Vagina (tissue), 2 donors: ENCODE measurements around the gene MTNR1B. TPM values are rescaled to one million over a fixed set of nuclear protein-coding genes. Genes with fewer than 3 reads are reported as not detected.
A peak's percentile ranks its signal among the peaks of the same experiment; 100 is the strongest.

ENCODE experiments used
- DNase-seq, 2 donors: peaks; one replicate each; pipeline ENCODE4 v3.0.0-alpha.2; 2017; ENCODE audit errors: extremely low spot score in 2 of 2
- H3K27ac ChIP-seq: fragments of 200-600 bp; sonication (generic); one replicate; pipeline ENCODE4 v1.5.1; 2019
- H3K27me3 ChIP-seq: fragments of 200-600 bp; sonication (generic); one replicate; pipeline ENCODE4 v1.5.1; 2019
- H3K36me3 ChIP-seq, 2 donors: fragments of 200-600 bp; sonication (generic); one replicate each; pipeline ENCODE4 v1.5.1; 2017 to 2019
- H3K4me1 ChIP-seq: fragments of 200-600 bp; sonication (generic); one replicate; pipeline ENCODE4 v1.5.1; 2019
- H3K4me3 ChIP-seq, 2 donors: fragments of 200-600 bp; sonication (generic); 1 replicate in 1 of 2; 2 replicates in 1 of 2; pipeline ENCODE4 v1.5.1; 2016 to 2019
- H3K9me3 ChIP-seq: fragments of 200-600 bp; sonication (generic); one replicate; pipeline ENCODE4 v1.5.1; 2019
- POLR2A ChIP-seq, 2 donors: fragments of 450-650 bp; IDR thresholded peaks; one replicate each; pipeline ENCODE4 v1.6.1; 2017; ENCODE audit warnings: antibody characterized with exemption in 2 of 2, mild to moderate bottlenecking in 2 of 2, moderate library complexity in 2 of 2
- POLR2AphosphoS5 ChIP-seq, 2 donors: sonication (generic); formaldehyde crosslinking; IDR thresholded peaks; one replicate each; pipeline ENCODE4 v1.9.0; 2017; ENCODE audit warnings: antibody characterized with exemption in 2 of 2, mild to moderate bottlenecking in 2 of 2, low read depth in 1 of 2; ENCODE audit not compliant: insufficient read depth in 1 of 2
- intact Hi-C: fragments of 100-400 bp; cut with DNase I; formaldehyde crosslinking; loops from one replicate; pipeline ENCODE4 v1.15.1; 2023
- total RNA-seq: library from RNA; depleted of rRNA; stranded (reverse); fragments of >200 nt; gene quantifications from one replicate; pipeline ENCODE4 v1.2.3, GENCODE V29; 2016
- TF ChIP-seq, protein P1 (sequence below), 3 experiments: fragments of 450-650 bp in 2 of 3; fragments of 200-600 bp in 1 of 3; sonication (generic) in 1 of 3; IDR thresholded peaks; one replicate each; pipeline ENCODE4 v1.5.1; 2017 to 2019; ENCODE audit warnings: antibody characterized with exemption in 3 of 3, mild to moderate bottlenecking in 2 of 3, moderate library complexity in 2 of 3

Gene MTNR1B
- total RNA-seq, 1 donor from 2014 or later = not detected

DNA sequence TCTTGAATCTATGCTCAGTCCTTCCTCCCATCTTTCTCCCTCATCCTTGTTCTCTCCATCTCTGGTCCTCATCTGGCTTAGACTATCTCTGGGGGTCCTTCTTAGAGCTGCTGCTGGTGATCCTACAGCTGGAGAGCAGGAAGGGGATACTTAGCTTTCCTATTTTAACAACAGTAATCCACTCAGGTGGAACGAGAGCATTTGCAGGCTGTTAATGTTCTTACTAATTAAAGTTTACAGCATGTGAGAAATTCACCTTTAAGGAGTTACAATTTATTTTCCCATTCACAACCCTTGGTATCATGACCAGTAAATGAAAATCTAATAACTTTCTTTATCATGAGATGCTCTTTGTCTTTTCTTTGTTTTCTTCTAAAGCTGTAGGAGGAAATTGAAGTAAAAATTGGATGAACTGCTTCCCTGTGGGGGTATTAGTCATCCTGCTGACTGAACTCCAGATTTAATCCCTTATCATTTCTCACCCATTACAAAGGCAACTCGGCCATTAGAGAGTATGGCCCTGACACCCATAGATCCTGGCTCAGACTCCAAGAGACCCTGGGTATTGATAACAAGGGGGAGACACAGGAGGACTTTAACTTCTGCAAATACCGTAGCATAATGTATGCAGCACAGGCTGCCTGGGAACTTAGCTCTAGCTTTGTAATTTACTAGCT lies 37.6 kb upstream of the MTNR1B start:
- Histone ChIP-seq H3K36me3 (no peaks in the 10 kb centered on the region), H3K4me1 (no peaks in the 10 kb centered on the region), H3K27ac (no peak overlapping the region), H3K27me3 (no peaks in the 10 kb centered on the region), H3K9me3 (no peaks in the 10 kb centered on the region), H3K4me3 (no peak overlapping the region)
- intact Hi-C loops = no loop called here
- TF ChIP-seq POLR2A (IDR thresholded peaks at IDR 0.05) = no peak
- TF ChIP-seq POLR2AphosphoS5 (IDR thresholded peaks at IDR 0.05; ENCODE audit: insufficient read depth in 1 of 2, low read depth in 1 of 2) = no peak
- TF ChIP-seq, protein P1, sequence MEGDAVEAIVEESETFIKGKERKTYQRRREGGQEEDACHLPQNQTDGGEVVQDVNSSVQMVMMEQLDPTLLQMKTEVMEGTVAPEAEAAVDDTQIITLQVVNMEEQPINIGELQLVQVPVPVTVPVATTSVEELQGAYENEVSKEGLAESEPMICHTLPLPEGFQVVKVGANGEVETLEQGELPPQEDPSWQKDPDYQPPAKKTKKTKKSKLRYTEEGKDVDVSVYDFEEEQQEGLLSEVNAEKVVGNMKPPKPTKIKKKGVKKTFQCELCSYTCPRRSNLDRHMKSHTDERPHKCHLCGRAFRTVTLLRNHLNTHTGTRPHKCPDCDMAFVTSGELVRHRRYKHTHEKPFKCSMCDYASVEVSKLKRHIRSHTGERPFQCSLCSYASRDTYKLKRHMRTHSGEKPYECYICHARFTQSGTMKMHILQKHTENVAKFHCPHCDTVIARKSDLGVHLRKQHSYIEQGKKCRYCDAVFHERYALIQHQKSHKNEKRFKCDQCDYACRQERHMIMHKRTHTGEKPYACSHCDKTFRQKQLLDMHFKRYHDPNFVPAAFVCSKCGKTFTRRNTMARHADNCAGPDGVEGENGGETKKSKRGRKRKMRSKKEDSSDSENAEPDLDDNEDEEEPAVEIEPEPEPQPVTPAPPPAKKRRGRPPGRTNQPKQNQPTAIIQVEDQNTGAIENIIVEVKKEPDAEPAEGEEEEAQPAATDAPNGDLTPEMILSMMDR (IDR thresholded peaks at IDR 0.05) = no peak
- no peak for DNase-seq

DNA sequence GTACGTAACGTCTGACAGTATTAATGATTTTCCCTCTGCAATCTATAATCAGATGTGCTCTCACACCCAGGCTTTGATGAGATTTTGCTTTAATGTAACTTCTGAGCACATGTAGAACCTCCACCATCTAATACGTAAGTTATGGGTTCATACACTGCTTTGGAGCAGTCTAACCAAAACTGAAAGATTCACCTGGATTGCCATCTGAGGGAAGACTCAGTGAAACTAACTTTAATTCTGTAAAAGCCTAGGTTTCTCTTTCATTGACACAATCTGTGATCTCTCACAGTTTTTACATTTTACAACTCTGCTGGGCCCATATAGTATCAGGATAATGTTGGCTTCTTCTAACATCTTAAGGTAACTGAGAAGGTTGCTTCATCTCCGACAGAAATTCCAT lies 30.1 kb upstream of the MTNR1B start:
- TF ChIP-seq POLR2AphosphoS5 (IDR thresholded peaks at IDR 0.05; ENCODE audit: insufficient read depth in 1 of 2, low read depth in 1 of 2) = no peak
- TF ChIP-seq POLR2A (IDR thresholded peaks at IDR 0.05) = no peak
- TF ChIP-seq, protein P1 (IDR thresholded peaks at IDR 0.05) = no peak
- no peaks in the 10 kb centered on the region for H3K9me3 ChIP-seq
- DNase-seq = no peak
- intact Hi-C loops = no loop called here
- no peak overlapping the region for H3K27ac ChIP-seq
- H3K4me3 ChIP-seq = no peak overlapping the region
- no peaks in the 10 kb centered on the region for H3K4me1 ChIP-seq
- H3K36me3 ChIP-seq = no peaks in the 10 kb centered on the region
- H3K27me3 ChIP-seq = no peaks in the 10 kb centered on the region

DNA sequence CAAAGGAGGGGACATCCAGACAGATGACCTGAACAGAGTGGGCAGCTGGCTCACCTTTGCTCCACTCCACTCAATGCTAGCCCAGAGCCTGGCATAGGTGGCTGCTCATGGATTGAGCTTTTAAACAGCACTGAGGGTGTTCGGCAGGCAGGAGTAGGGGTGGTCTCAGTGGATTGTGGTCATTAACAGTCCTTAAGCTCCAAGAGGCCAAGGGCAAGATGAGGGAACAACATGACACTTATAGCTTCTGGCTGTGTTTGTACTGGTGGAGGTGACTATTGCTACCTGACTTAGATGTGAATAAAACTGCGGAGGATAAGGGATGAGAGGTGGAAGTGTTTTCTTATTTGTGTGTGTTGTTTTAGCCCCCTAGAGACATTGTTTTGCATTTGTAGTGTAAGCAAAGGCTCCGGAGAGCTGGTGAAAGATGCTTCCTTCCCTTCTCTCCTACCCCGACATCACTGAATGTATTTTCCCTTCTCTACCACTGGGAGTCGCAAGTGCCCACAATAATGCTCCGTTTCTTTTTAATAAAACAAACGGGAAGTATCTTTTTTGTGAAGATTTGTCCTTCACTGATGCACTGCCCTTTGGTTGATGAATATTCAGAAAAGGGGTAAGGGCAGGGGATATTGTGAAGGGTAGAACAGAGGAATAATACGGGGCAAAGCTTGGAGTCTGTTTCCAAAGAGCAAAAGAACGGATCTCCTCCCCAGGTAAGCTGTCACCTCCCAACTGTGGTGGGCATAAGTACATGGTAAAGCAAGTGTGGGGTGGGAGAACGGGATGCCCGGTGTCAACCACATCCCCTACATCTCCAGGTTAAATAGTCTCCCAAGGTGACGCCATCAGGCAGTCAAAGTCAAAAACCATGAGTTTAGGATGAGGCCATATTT lies 27.5 kb upstream of the MTNR1B start:
- Histone ChIP-seq H3K27ac (no peak overlapping the region), H3K36me3 (no peaks in the 10 kb centered on the region), H3K4me1 (no peaks in the 10 kb centered on the region), H3K4me3 (no peak overlapping the region), H3K27me3 (no peaks in the 10 kb centered on the region), H3K9me3 (no peaks in the 10 kb centered on the region)
- no peak for TF ChIP-seq POLR2AphosphoS5 (IDR thresholded peaks at IDR 0.05; ENCODE audit: insufficient read depth in 1 of 2, low read depth in 1 of 2)
- TF ChIP-seq, protein P1 (IDR thresholded peaks at IDR 0.05) = peak in 1 of 3 experiments; percentile 26
- no peak for TF ChIP-seq POLR2A (IDR thresholded peaks at IDR 0.05)
- intact Hi-C loops = no loop called here
- DNase-seq = no peak

DNA sequence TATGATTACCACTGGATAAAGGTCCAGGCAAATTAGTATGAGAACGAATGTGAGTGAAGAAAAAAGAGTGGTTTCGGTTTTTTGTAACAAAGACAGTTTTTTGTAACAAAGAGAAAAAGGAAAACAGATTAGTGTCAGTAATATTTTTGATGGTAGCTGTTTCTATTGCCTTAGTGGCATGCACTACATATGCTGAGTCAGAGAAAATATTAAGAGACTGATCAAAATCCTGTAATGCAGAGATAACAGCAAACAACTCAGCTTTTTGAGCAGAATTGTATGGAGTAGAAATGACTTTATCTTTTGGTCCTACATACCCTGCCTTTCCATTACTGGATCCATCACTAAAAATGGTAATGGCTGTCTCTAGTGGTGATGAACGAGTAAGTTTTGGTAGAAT lies 22.7 kb upstream of the MTNR1B start:
- H3K36me3 ChIP-seq = no peaks in the 10 kb centered on the region
- TF ChIP-seq POLR2A (IDR thresholded peaks at IDR 0.05) (no peak), POLR2AphosphoS5 (IDR thresholded peaks at IDR 0.05; ENCODE audit: insufficient read depth in 1 of 2, low read depth in 1 of 2) (no peak)
- TF ChIP-seq, protein P1 (IDR thresholded peaks at IDR 0.05) = no peak
- no peaks in the 10 kb centered on the region for H3K9me3 ChIP-seq
- H3K27ac ChIP-seq = no peak overlapping the region
- H3K4me3 ChIP-seq = no peak overlapping the region
- intact Hi-C loops = no loop called here
- no peaks in the 10 kb centered on the region for H3K27me3 ChIP-seq
- DNase-seq = no peak
- no peaks in the 10 kb centered on the region for H3K4me1 ChIP-seq

DNA sequence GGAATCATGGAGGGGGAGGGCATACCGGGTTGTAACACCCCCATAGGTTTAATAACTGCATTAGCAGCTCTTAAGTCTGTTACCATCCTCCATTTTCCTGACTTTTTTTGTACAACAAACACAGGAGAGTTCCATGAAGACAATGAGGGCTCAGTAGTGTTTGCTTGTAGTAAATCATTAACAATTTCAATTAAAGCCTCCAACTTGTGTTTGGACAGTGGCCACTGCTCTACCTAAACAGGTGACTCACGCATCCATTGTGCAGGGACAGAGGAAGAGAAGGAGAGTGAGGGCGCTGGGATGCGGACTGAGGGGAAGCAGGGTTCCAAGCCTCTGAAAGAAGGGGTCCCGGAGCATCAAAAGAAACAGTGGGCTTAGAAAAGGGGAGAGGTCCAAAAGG lies 21.3 kb upstream of the MTNR1B start:
- Histone ChIP-seq H3K36me3 (no peaks in the 10 kb centered on the region), H3K4me1 (no peaks in the 10 kb centered on the region), H3K27me3 (no peaks in the 10 kb centered on the region), H3K27ac (no peak overlapping the region), H3K9me3 (no peaks in the 10 kb centered on the region), H3K4me3 (no peak overlapping the region)
- TF ChIP-seq POLR2AphosphoS5 (IDR thresholded peaks at IDR 0.05; ENCODE audit: insufficient read depth in 1 of 2, low read depth in 1 of 2) (no peak), POLR2A (IDR thresholded peaks at IDR 0.05) (no peak)
- TF ChIP-seq, protein P1 (IDR thresholded peaks at IDR 0.05) = no peak
- no peak for DNase-seq
- intact Hi-C loops = no loop called here
